ENCODE measurements around the gene BACH1.

Gene BACH1

GRCh38 chr21:29315131-29315749, 16.5 kb downstream of the BACH1 start:
- DNase-seq (ENCODE audit: low spot score) = no peak

- no peak for DNase-seq (ENCODE audit: low spot score)
Measured at GRCh38 chr21:29316029-29316742, 17.5 kb downstream of the BACH1 start.

GRCh38 chr21:29316806-29317205, 18.1 kb downstream of the BACH1 start:
- DNase-seq (ENCODE audit: low spot score) = no peak

- DNase-seq (ENCODE audit: low spot score) = no peak
Measured at GRCh38 chr21:29318354-29318753, 19.6 kb downstream of the BACH1 start.

GRCh38 chr21:29320031-29320430, 21.3 kb downstream of the BACH1 start:
- DNase-seq (ENCODE audit: low spot score) = no peak

DNA sequence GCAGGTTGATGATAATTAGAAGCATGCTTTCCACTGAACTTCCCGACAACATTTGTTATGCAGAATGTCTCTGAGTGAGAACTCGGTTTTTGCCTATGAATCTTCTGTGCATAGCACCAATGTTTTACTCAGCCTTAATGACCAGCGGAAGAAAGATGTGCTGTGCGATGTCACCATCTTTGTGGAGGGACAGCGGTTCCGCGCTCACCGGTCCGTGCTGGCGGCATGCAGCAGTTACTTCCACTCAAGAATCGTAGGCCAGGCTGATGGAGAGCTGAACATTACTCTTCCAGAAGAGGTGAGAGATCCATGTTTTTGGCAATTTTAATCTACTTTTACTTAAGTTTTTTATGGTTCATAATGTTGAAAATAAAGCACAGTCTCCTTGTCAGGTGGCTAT, 22.5 kb downstream of the BACH1 start:
- no peak for DNase-seq (ENCODE audit: low spot score)

DNA sequence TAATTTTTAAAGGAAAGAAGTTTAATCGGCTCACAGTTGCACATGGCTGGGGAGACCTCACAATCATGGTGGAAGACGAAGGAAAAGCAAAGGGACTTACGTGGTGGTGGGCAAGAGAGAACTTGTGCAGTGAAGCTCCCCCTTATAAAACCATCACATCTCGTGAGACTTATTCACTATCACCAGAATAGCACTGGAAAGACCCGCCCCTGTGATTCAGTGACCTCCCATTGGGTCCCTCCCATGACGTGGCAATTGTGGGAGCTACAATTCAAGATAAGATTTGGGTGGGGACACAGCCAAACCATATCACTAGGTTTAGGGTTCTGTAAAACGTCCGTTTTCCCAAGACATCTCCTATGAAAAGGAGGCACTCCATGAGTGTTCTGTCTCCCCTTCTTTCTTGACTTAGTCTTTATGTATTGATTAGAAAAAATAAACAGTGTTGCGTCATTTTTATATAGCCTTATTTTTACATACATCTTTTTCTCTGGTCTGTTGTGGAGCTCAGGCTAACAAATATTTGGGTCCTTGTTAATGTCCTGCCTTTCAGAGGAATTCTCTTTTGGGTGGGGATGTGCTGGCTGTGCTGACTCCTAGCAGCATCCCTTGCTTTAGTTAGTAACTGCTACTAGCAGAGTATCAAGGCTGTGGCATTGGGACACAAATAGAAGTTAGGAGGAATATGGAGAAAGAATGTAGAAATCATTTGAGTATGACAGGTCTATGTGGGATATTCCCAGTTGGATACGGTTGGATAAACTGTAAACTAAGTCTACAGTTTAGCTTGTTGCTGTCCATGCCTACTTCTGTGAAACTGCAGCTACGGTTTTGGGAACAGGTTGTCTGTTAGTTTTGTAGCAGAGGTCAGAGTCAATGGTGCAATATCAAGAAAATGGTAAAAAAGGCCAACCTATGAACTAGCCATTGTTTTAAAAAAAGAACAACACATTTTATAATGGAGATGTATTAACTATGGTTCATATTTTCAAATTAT, 23.5 kb downstream of the BACH1 start:
- DNase-seq (ENCODE audit: low spot score) = no peak

- no peak for DNase-seq (ENCODE audit: low spot score)
Measured at GRCh38 chr21:29323189-29323588, 24.5 kb downstream of the BACH1 start.

- no peak for DNase-seq (ENCODE audit: low spot score)
Measured at GRCh38 chr21:29326914-29327554, 28.3 kb downstream of the BACH1 start.

- DNase-seq (ENCODE audit: low spot score) = no peak
Measured at GRCh38 chr21:29329406-29329805, 30.7 kb downstream of the BACH1 start.

- DNase-seq (ENCODE audit: low spot score) = no peak
Measured at GRCh38 chr21:29330797-29331196, 32.1 kb downstream of the BACH1 start.

DNA sequence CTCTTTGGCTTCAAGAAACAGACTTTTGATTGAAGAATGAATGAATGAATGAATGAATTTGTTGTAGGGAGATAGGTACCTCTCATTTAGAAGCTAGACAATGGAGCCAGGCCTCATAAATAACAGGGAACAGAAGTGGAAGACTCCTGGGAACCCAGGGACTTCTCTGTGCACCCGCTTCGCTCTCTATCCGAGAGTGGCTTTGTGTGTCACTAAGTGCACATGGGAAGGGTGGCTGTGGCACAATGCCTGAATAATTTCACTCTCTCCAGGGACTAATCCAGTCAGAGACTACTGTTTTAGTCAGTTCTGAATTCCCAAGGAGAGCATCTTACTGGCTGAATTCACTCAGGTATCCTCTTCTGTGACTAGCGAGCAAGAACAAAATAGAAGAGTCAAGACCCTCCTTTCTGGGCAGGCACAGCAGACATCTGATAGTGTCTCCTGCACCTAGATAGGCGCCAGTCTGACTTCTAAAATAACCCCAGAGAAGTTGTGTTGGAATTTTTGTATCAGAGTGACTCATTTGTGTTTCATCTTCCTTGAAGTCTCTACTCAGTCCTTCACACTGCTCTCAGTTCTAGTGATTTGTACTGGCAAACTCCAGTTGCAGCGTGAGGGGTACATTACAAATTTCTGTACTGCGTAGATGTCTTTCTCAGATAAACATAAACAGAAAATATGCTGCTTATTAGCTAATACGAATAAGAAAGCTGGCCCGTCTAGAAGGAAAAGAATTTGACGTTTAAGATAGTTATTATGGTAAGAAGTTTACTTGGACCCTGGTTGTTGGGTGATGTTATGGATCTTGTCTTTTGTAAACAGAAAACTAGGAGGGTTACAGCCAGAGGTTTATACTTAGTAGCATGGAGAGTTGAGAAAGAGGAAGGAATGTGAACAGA, 34.0 kb downstream of the BACH1 start:
- no peak for DNase-seq (ENCODE audit: low spot score)

- DNase-seq (ENCODE audit: low spot score) = no peak
Measured at GRCh38 chr21:29333406-29333805, 34.7 kb downstream of the BACH1 start.

- DNase-seq (ENCODE audit: low spot score) = no peak
Measured at GRCh38 chr21:29334717-29335428, 36.2 kb downstream of the BACH1 start.

- DNase-seq (ENCODE audit: low spot score) = no peak
Measured at GRCh38 chr21:29335720-29336119, 37.0 kb downstream of the BACH1 start.

DNA sequence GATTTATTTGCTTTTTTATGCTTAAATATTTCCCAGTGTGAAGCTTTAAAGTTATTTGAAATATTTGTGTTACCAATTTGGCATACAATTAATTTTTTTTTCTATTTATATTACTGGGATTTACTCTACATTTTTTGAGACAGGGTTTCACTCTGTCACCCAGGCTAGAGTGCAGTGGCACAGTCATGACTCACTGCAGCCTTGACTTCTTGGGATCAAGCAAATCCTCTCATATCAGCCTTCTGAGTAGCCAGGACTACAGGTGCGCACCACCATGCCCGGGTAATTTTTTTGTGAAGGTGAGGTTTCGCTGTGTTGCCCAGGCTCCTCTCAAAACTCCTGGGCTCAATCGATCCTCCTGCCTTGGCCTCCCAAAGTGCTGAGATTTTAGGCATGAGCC, 39.5 kb downstream of the BACH1 start:
- no peak for DNase-seq (ENCODE audit: low spot score)

DNA sequence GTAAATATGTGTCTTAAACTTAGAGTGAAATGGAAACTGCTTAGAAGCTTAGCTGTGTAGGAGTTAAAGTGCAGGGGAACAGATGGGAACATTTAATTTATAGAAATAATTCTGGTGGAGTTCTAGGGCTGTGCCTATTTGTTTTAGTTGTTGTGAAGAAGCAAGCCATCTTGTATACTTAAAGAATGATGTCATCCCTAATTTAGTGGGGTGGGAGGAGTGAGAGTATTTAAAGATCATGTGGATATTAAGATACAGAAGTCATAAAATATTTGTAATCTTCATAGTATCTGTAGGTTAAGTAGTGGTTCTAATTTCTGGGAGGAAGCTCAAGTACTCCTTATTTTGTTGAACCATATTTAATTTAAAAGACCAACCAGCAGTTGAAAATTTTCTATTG, 41.5 kb downstream of the BACH1 start:
- no peak for DNase-seq (ENCODE audit: low spot score)

- DNase-seq (ENCODE audit: low spot score) = no peak
Measured at GRCh38 chr21:29342363-29342957, 43.7 kb downstream of the BACH1 start.

DNA sequence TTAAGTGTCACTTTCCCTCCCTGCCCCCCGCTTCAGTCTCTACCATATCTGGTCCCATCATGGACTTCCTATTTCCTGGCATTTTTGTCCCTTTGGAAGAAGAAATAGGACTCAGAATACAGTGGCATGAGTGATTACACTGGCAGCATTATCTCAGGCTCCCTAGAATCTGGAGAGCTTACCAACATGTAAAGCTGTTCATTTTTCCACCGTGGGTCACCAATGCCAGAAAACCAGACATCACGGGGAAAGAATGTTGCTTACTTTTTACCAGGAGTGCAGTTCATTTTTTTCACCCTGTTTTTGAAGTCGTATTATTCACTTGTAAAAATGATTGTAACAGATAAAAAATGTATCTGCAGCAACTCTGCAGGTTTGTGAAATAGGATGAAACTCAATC, 44.8 kb downstream of the BACH1 start:
- DNase-seq (ENCODE audit: low spot score) = no peak

GRCh38 chr21:29346281-29346680, 47.6 kb downstream of the BACH1 start:
- DNase-seq (ENCODE audit: low spot score) = no peak
